Measurements from ENCODE around the gene HIBCH. TPM values are rescaled to one million over a fixed set of nuclear protein-coding genes. Genes with fewer than 3 reads are reported as not detected.

HIBCH gene
- total RNA-seq, 1 donor from 2014 or later = 4.7 TPM

GRCh38 chr2:190215620-190216019 lies 104.0 kb downstream of the HIBCH start:
- no peak for TF ChIP-seq CTCF (IDR thresholded peaks at IDR 0.05; ENCODE audit: insufficient read depth, low read length, severe bottlenecking)
- no peaks in the 10 kb centered on the region for H3K36me3 ChIP-seq (ENCODE audit: control insufficient read depth, insufficient read depth, low read length)
- no peak for FAIRE-seq

GRCh38 chr2:190214426-190215194 lies 105.0 kb downstream of the HIBCH start:
- no peak overlapping the region for H3K4me3 ChIP-seq (ENCODE audit: low read depth, low read length)
- DNase-seq (ENCODE audit: low read depth) (no peak), FAIRE-seq (no peak)
- no peak for TF ChIP-seq CTCF (IDR thresholded peaks at IDR 0.05; ENCODE audit: insufficient read depth, low read length, severe bottlenecking)
- H3K27me3 ChIP-seq (ENCODE audit: control insufficient read depth, insufficient read depth, low read length) = no peaks in the 10 kb centered on the region
- H3K36me3 ChIP-seq (ENCODE audit: control insufficient read depth, insufficient read depth, low read length) = no peaks in the 10 kb centered on the region

More at GRCh38 chr2:190215620-190216019, 104.0 kb downstream of the HIBCH start:
- Histone ChIP-seq H3K27me3 (ENCODE audit: control insufficient read depth, insufficient read depth, low read length) (no peaks in the 10 kb centered on the region), H3K4me3 (ENCODE audit: low read depth, low read length) (no peak overlapping the region)
- DNase-seq (ENCODE audit: low read depth) = no peak

- no peak for TF ChIP-seq CTCF (IDR thresholded peaks at IDR 0.05; ENCODE audit: insufficient read depth, low read length, severe bottlenecking)
- no peak for FAIRE-seq
- Histone ChIP-seq H3K4me3 (ENCODE audit: low read depth, low read length) (no peak overlapping the region), H3K27me3 (ENCODE audit: control insufficient read depth, insufficient read depth, low read length) (no peaks in the 10 kb centered on the region), H3K36me3 (ENCODE audit: control insufficient read depth, insufficient read depth, low read length) (no peaks in the 10 kb centered on the region)
- DNase-seq (ENCODE audit: low read depth) = no peak
Measured at GRCh38 chr2:190213441-190214335, 105.9 kb downstream of the HIBCH start.

GRCh38 chr2:190210471-190210870 lies 109.2 kb downstream of the HIBCH start:
- no peaks in the 10 kb centered on the region for H3K36me3 ChIP-seq (ENCODE audit: control insufficient read depth, insufficient read depth, low read length)
- FAIRE-seq (no peak), DNase-seq (ENCODE audit: low read depth) (no peak)
- no peak for TF ChIP-seq CTCF (IDR thresholded peaks at IDR 0.05; ENCODE audit: insufficient read depth, low read length, severe bottlenecking)
- no peak overlapping the region for H3K4me3 ChIP-seq (ENCODE audit: low read depth, low read length)
- H3K27me3 ChIP-seq (ENCODE audit: control insufficient read depth, insufficient read depth, low read length) = no peaks in the 10 kb centered on the region

GRCh38 chr2:190209559-190209958 lies 110.1 kb downstream of the HIBCH start:
- no peak for TF ChIP-seq CTCF (IDR thresholded peaks at IDR 0.05; ENCODE audit: insufficient read depth, low read length, severe bottlenecking)
- no peak overlapping the region for H3K4me3 ChIP-seq (ENCODE audit: low read depth, low read length)
- FAIRE-seq (no peak), DNase-seq (ENCODE audit: low read depth) (no peak)
- no peaks in the 10 kb centered on the region for H3K27me3 ChIP-seq (ENCODE audit: control insufficient read depth, insufficient read depth, low read length)
- no peaks in the 10 kb centered on the region for H3K36me3 ChIP-seq (ENCODE audit: control insufficient read depth, insufficient read depth, low read length)
